H1 (cell line): Measurements from ENCODE around the gene CNPY2. TPM values are rescaled to one million over a fixed set of nuclear protein-coding genes. Genes with fewer than 3 reads are reported as not detected.

Experiments used
- CTCF ChIA-PET: fragments of 300-600 bp; sonication (Branson Sonifier 250); formaldehyde crosslinking; loops from one replicate; lab custom pipeline; 2021; ENCODE audit not compliant: partially characterized antibody; lab: Charles Lee
- POLR2A ChIA-PET: fragments of 300-600 bp; sonication (Branson Sonifier 250); formaldehyde crosslinking; loops from one replicate; lab custom pipeline; 2021; ENCODE audit warnings: inconsistent platforms; ENCODE audit not compliant: partially characterized antibody; lab: Charles Lee
- DNase-seq, 2 experiments: peaks; one replicate each; pipeline versions ENCODE4 v3.0.0 to v3.0.0-alpha.2; 2010 to 2022; ENCODE audit warnings: low spot score in 2 of 2, low read depth in 1 of 2, mixed read lengths in 1 of 2
- FAIRE-seq: peaks from 2 replicates; lab custom pipeline; 2011; peaks lifted over from hg19 to GRCh38; lab: Jason Lieb, UNC
- H2AFZ ChIP-seq: 2 replicates; pipeline ENCODE4 v1.8.1; 2012; ENCODE audit warnings: low read length, inconsistent platforms
- H2AK5ac ChIP-seq: 2 replicates; pipeline ENCODE4 v1.6.1; 2013; ENCODE audit warnings: low read depth, low read length
- H2BK120ac ChIP-seq: replicated peaks from 2 replicates; pipeline ENCODE3; 2013; ENCODE audit warnings: low read depth, low read length, inconsistent platforms
- H2BK12ac ChIP-seq: 2 replicates; pipeline ENCODE4 v1.6.1; 2013; ENCODE audit warnings: low read depth, low read length
- H2BK15ac ChIP-seq: 2 replicates; pipeline ENCODE4 v1.6.1; 2013; ENCODE audit warnings: low read length
- H2BK20ac ChIP-seq: 2 replicates; pipeline ENCODE4 v1.6.1; 2013; ENCODE audit warnings: low read length
- H2BK5ac ChIP-seq: 2 replicates; pipeline ENCODE4 v1.6.1; 2013; ENCODE audit warnings: low read depth, low read length
- H3K14ac ChIP-seq: 2 replicates; pipeline ENCODE4 v1.6.1; 2013; ENCODE audit warnings: inconsistent platforms; ENCODE audit not compliant: insufficient read length
- H3K18ac ChIP-seq: 2 replicates; pipeline ENCODE4 v1.6.1; 2013; ENCODE audit warnings: low read length; ENCODE audit errors: extremely low read depth
- H3K23ac ChIP-seq: 2 replicates; pipeline ENCODE4 v1.6.1; 2013; ENCODE audit warnings: inconsistent platforms; ENCODE audit not compliant: insufficient read length
- H3K23me2 ChIP-seq: 2 replicates; pipeline ENCODE4 v1.6.1; 2013; ENCODE audit warnings: low read depth, low read length
- H3K27ac ChIP-seq: 2 replicates; pipeline ENCODE4 v1.6.1; 2011; ENCODE audit warnings: low read depth, low read length, inconsistent platforms
- H3K27me3 ChIP-seq, 4 experiments: replicated peaks in 1 of 4; 1 replicate in 1 of 4; 2 replicates in 3 of 4; pipeline versions ENCODE4 v1.6.1 to v1.8.1; 2011 to 2013; ENCODE audit warnings: low read length in 3 of 4, mild to moderate bottlenecking in 3 of 4, inconsistent platforms in 2 of 4, mixed read lengths in 2 of 4, moderate library complexity in 1 of 4; ENCODE audit not compliant: control insufficient read depth in 3 of 4, insufficient read depth in 3 of 4; ENCODE audit errors: extremely low read depth in 1 of 4
- H3K36me3 ChIP-seq, 4 experiments: 2 replicates each; pipeline versions ENCODE4 v1.6.1 to v1.8.1; 2011 to 2013; ENCODE audit warnings: mild to moderate bottlenecking in 4 of 4, low read length in 3 of 4, moderate library complexity in 2 of 4, control low read depth in 1 of 4, inconsistent platforms in 1 of 4; ENCODE audit not compliant: insufficient read depth in 4 of 4, control insufficient read depth in 2 of 4
- H3K4ac ChIP-seq: replicated peaks from 2 replicates; pipeline ENCODE3; 2013; ENCODE audit warnings: low read length, low read depth, mixed read lengths, inconsistent platforms; ENCODE audit not compliant: insufficient read length
- H3K4me1 ChIP-seq, 4 experiments: replicated peaks in 1 of 4; 1 replicate in 1 of 4; 2 replicates in 3 of 4; pipeline versions ENCODE4 v1.6.1 to v1.8.1; 2011 to 2013; ENCODE audit warnings: low read length in 3 of 4, inconsistent platforms in 2 of 4, mixed read lengths in 1 of 4; ENCODE audit not compliant: insufficient read depth in 4 of 4, control insufficient read depth in 3 of 4
- H3K4me2 ChIP-seq, 2 experiments: 2 replicates each; pipeline versions ENCODE4 v1.6.1 to v1.8.1; 2011 to 2013; ENCODE audit warnings: low read depth in 2 of 2, low read length in 2 of 2, control low read depth in 1 of 2, inconsistent platforms in 1 of 2, mild to moderate bottlenecking in 1 of 2; ENCODE audit not compliant: insufficient read depth in 1 of 2
- H3K4me3 ChIP-seq, 4 experiments: fragments of 200-600, 300-600 bp in 1 of 4; sonication (generic), shearing (Covaris generic), sonication (Bioruptor Twin) in 1 of 4; 2 replicates each; pipeline versions ENCODE4 v1.5.1 to v1.8.1; 2011 to 2016; ENCODE audit warnings: low read length in 4 of 4, low read depth in 3 of 4, control low read depth in 2 of 4, inconsistent platforms in 2 of 4, mild to moderate bottlenecking in 2 of 4, mixed read lengths in 1 of 4, moderate library complexity in 1 of 4; ENCODE audit not compliant: insufficient read depth in 2 of 4; ENCODE audit errors: extremely low read depth in 1 of 4
- H3K56ac ChIP-seq: replicated peaks from 2 replicates; pipeline ENCODE3; 2013; ENCODE audit warnings: low read depth, mild to moderate bottlenecking, mixed read lengths, low read length, inconsistent platforms; ENCODE audit not compliant: insufficient read length
- H3K79me1 ChIP-seq: 2 replicates; pipeline ENCODE4 v1.6.1; 2013; ENCODE audit warnings: low read depth, low read length, control low read depth
- H3K79me2 ChIP-seq, 2 experiments: 2 replicates each; pipeline versions ENCODE4 v1.6.1 to v1.8.1; 2012 to 2013; ENCODE audit warnings: low read length in 2 of 2, mild to moderate bottlenecking in 2 of 2, inconsistent platforms in 1 of 2; ENCODE audit not compliant: insufficient read depth in 2 of 2, control insufficient read depth in 1 of 2
- H3K9ac ChIP-seq, 4 experiments: replicated peaks in 1 of 4; 1 replicate in 1 of 4; 2 replicates in 3 of 4; pipeline versions ENCODE4 v1.6.1 to v1.8.1; 2011 to 2013; ENCODE audit warnings: low read depth in 3 of 4, low read length in 3 of 4, control low read depth in 2 of 4, mild to moderate bottlenecking in 2 of 4, moderate library complexity in 2 of 4, inconsistent platforms in 1 of 4; ENCODE audit errors: extremely low read depth in 1 of 4
- H3K9me3 ChIP-seq, 2 experiments: 2 replicates each; pipeline versions ENCODE4 v1.6.1 to v1.8.1; 2012 to 2013; ENCODE audit warnings: mild to moderate bottlenecking in 2 of 2, moderate library complexity in 2 of 2, control low read depth in 1 of 2, inconsistent platforms in 1 of 2, low read depth in 1 of 2, low read length in 1 of 2, mixed read lengths in 1 of 2; ENCODE audit not compliant: insufficient read depth in 2 of 2
- H4K20me1 ChIP-seq, 2 experiments: replicated peaks in 1 of 2; 2 replicates each; pipeline versions ENCODE3 to v1.8.1; 2011 to 2013; ENCODE audit warnings: inconsistent platforms in 2 of 2, low read length in 2 of 2, mild to moderate bottlenecking in 1 of 2; ENCODE audit not compliant: insufficient read depth in 2 of 2, control insufficient read depth in 1 of 2
- H4K5ac ChIP-seq: 2 replicates; pipeline ENCODE4 v1.6.1; 2013; ENCODE audit warnings: low read length, low read depth, mixed read lengths, inconsistent platforms; ENCODE audit not compliant: insufficient read length
- H4K8ac ChIP-seq: 2 replicates; pipeline ENCODE4 v1.8.0; 2013; ENCODE audit warnings: mild to moderate bottlenecking, moderate library complexity, low read length, inconsistent platforms; ENCODE audit not compliant: insufficient read depth; ENCODE audit errors: extremely low read depth
- H4K91ac ChIP-seq: replicated peaks from 2 replicates; pipeline ENCODE3; 2013; ENCODE audit warnings: low read length, mixed read lengths, inconsistent platforms; ENCODE audit not compliant: insufficient read length
- CHD2 ChIP-seq: IDR thresholded peaks from 2 replicates; pipeline ENCODE4 v1.6.1; 2012; ENCODE audit warnings: low read length, improper control_type of control experiment
- FOSL1 ChIP-seq: IDR thresholded peaks from 2 replicates; pipeline ENCODE4 v1.6.1; 2011; ENCODE audit warnings: mild to moderate bottlenecking, low read depth, low read length, moderate library complexity; ENCODE audit not compliant: insufficient read depth
- GTF2F1 ChIP-seq: IDR thresholded peaks from 2 replicates; pipeline ENCODE4 v1.6.1; 2012; ENCODE audit warnings: low read depth, low read length, improper control_type of control experiment, borderline replicate concordance
- RNF2 ChIP-seq: fragments of 200-900, 300-1000 bp; sonication (generic); IDR thresholded peaks from 2 replicates; pipeline ENCODE4 v1.7.1; 2016; ENCODE audit warnings: borderline replicate concordance, low read depth, mild to moderate bottlenecking, antibody characterized with exemption, low read length; ENCODE audit not compliant: poor library complexity, severe bottlenecking; ENCODE audit errors: missing control alignments
- RXRA ChIP-seq: IDR thresholded peaks from 2 replicates; pipeline ENCODE4 v1.6.1; 2011; ENCODE audit warnings: low read depth, mild to moderate bottlenecking, low read length, moderate library complexity; ENCODE audit not compliant: insufficient read depth
- SUZ12 ChIP-seq: fragments of 200-600 bp; sonication (generic); IDR thresholded peaks from 2 replicates; pipeline ENCODE4 v1.6.1; 2012; ENCODE audit warnings: mild to moderate bottlenecking, inconsistent platforms, low read length, moderate library complexity, mixed read lengths
- TAF7 ChIP-seq: optimal IDR thresholded peaks from 2 replicates; pipeline ENCODE3; 2011; ENCODE audit warnings: low read depth, mild to moderate bottlenecking, inconsistent platforms, low read length, moderate library complexity, borderline replicate concordance
- WGBS, 2 experiments: shearing (Covaris generic) in 1 of 2; methylation state at CpG; one replicate each; pipeline versions ENCODE4 v1.1.6 to v1.1.7; 2013 to 2015; ENCODE audit warnings: low lambda C conversion rate in 2 of 2, mixed read lengths in 2 of 2, inconsistent platforms in 1 of 2, low coverage in 1 of 2, missing lambda C conversion rate in 1 of 2; ENCODE audit not compliant: insufficient replicate concordance in 2 of 2, insufficient coverage in 1 of 2, insufficient read length in 1 of 2; ENCODE audit errors: extremely low coverage in 1 of 2, missing lambda C conversion rate in 1 of 2; 5-methylcytosine and 5-hydroxymethylcytosine counted together
- polyA plus RNA-seq, 7 experiments: library from polyadenylated mRNA; depleted of rRNA in 3 of 7; stranded (reverse) in 5 of 7; unstranded in 2 of 7; fragments of >200 nt in 5 of 7; fragments of 200-250 nt in 2 of 7; gene quantifications; 1 replicate in 5 of 7; 2 replicates in 1 of 7; 4 replicates in 1 of 7; pipeline versions ENCODE4 v1.2.1 to v1.2.3, GENCODE V29; 2011 to 2013; ENCODE audit warnings: missing spikeins in 2 of 7, mixed read lengths in 2 of 7
- total RNA-seq: library from RNA; stranded (reverse); fragmentation: NEBNext Ultra II Directional; extraction: Animal tissue kit (Norgen Biotek cat#: 25700); gene quantifications from 2 replicates; pipeline ENCODE4 v1.2.1, GENCODE V29; 2021

The CNPY2 gene
- total and polyA plus RNA-seq, 2 of the 8 experiments (the other 6 are each of a cell fraction or from before 2014, with no cell fraction given): 203 to 281 TPM

DNA sequence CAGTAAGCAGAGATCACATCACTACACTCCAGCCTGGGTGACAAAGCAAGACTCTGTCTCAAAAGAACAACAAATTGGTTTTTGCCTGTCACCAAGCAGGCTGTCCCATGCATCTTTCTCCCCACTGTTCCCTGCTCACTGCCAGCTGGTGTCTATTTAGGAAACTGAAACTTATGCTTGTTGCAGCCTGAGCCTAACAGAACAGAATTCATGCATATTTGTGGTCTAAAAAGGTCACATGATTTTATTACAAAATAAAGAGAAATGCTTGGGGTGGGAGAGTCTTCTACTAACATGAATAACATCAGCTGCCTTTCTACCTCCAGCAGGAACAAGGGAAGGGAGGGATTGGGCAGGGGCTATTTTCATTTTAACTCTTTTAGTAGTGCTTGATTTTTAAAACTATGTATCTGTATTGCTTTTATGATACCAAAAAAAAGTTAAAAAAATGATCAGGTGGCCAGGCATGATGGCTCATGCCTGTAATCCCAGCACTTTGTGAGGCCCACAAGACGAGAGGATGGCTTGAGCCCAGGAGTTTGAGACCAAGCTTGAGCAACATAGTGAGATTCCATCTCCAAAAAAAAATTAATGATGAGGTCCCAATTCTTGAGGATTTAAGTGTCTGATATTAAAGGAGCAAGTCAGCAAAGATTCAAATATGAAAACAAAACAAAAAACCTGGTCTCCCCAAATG is 43.2 kb upstream of the CNPY2 start:
- H2BK20ac ChIP-seq: no peak overlapping the region
- H4K8ac ChIP-seq: no peak overlapping the region
- H2AK5ac ChIP-seq: no peak overlapping the region
- POLR2A ChIA-PET: interaction anchor here (0.7 to 5.1 kb wide), 16 partner anchors 12 to 278 kb away, joined by 3 to 55 read pairs (median 4); partner anchors contain the start of genes CNPY2, COQ10A, IL23A and PAN2
- peaks cover 2 to 27% (median 18%) of the 10 kb centered on the region in 4 experiments; a peak in 6 of 8 replicates for H3K36me3 ChIP-seq
- peaks cover 0 to 5% (median 2%) of the 10 kb centered on the region in 4 experiments; a peak in 4 of 7 replicates for H3K4me1 ChIP-seq
- FAIRE-seq: no peak
- H2BK120ac ChIP-seq: no peak overlapping the region
- peaks cover 0 to 3% (median 0%) of the 10 kb centered on the region in 4 experiments; a peak in 1 of 7 replicates for H3K27me3 ChIP-seq
- H3K56ac ChIP-seq: no peak overlapping the region
- H4K5ac ChIP-seq: no peak overlapping the region
- H3K18ac ChIP-seq: no peak overlapping the region
- H4K91ac ChIP-seq: no peak overlapping the region
- no peaks in the 10 kb centered on the region for H4K20me1 ChIP-seq
- no peak overlapping the region for H3K4ac ChIP-seq
- TF ChIP-seq CHD2 (no peak), RNF2 (no peak), GTF2F1 (no peak), FOSL1 (no peak), SUZ12 (no peak), TAF7 (no peak), RXRA (no peak)
- TF ChIP-seq, all 59 proteins: peak for 0
- Histone ChIP-seq H3K14ac (no peak overlapping the region), H3K9ac (peak overlapping the region; percentile 49 to 66 (median 60); a peak in 3 of 7 replicates), H3K4me2 (peak overlapping the region; percentile 51 to 66), H3K23ac (no peak overlapping the region), H3K23me2 (no peaks in the 10 kb centered on the region), H2AFZ (no peak overlapping the region), H3K79me2 (peaks cover 0 to 8% of the 10 kb centered on the region in 2 experiments; a peak in 1 of 4 replicates), H3K4me3 (peak overlapping the region; percentile 78 to 88 (median 84)), H3K9me3 (no peaks in the 10 kb centered on the region), H2BK15ac (no peak overlapping the region), H3K79me1 (no peaks in the 10 kb centered on the region), H2BK5ac (no peak overlapping the region), H2BK12ac (no peak overlapping the region), H3K27ac (no peak overlapping the region)
- DNase-seq: no peak
- CTCF ChIA-PET: interaction anchor here (0.6 to 3.4 kb wide), 15 partner anchors 12 to 1728 kb away, joined by 3 to 24 read pairs (median 4); partner anchors contain the start of genes CNPY2, PAN2 and SPRYD4
- WGBS, 2 experiments: 78% methylated on average over 1 of the region's 1 CpG; no CpG with 5 or more reads in 1 of the 2 experiments
